Measurements from ENCODE around the gene CDK9. TPM values are rescaled to one million over a fixed set of nuclear protein-coding genes. Genes with fewer than 3 reads are reported as not detected.

The CDK9 gene
- total and polyA plus RNA-seq, 10 of the 15 experiments (the other 5 are each of a cell fraction or from before 2014, with no cell fraction given) = 7.3 to 92.6 (median 51.6) TPM

DNA sequence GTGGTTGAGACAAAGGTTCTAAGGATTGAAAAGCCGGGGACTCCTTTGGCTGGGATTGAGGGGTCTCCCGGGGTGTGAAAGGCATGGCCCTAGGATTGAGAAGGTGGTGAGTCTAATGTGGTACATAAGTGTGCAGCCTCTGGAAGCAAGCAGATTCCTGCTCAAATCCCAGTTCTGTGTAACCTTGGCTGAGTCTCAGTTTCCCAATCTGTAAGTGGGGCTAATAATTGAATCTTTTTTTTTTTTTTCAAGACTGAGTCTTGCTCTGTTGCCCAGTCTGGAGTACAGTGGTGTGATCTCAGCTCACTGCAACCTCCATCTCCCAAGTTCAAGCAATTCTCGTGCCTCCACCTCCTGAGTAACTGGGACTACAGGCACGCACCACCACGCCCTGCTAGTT is 13.2 kb upstream of the CDK9 start:
- POLR2A ChIA-PET = interaction anchor here (0.6 kb wide), 2 partner anchors 31 to 176 kb away, joined by 3 to 6 read pairs; no protein-coding TSS in a partner anchor
- in situ Hi-C loops (cut with MboI) = no loop called here
- peaks cover 31% of the 10 kb centered on the region for H3K79me2 ChIP-seq (ENCODE audit: control insufficient read depth, insufficient read depth, low read length)
- H3K9ac ChIP-seq (ENCODE audit: control insufficient read depth, insufficient read depth, low read length) = no peak overlapping the region
- BruUV-seq (replicated peaks) = no TSS peak
- RAD21 ChIA-PET (ENCODE audit: unreplicated experiment) = interaction anchor here (1.0 to 7.6 kb wide), 3 partner anchors 11 to 38 kb away, joined by 4 to 61 read pairs (median 23); partner anchors contain the start of genes CDK9 and TOR2A
- CTCF ChIA-PET = interaction anchor here (1.2 to 9.2 kb wide), 3 partner anchors 11 to 38 kb away, joined by 3 to 75 read pairs (median 19); partner anchors contain the start of genes CDK9 and TOR2A
- no peak overlapping the region for H2AFZ ChIP-seq (ENCODE audit: control insufficient read depth, low read depth, low read length)
- SMC1A ChIA-PET (ENCODE audit: uncharacterized antibody, unreplicated experiment) = no interaction called here
- H3K27ac ChIP-seq (ENCODE audit: control insufficient read depth, insufficient read depth) = no peak overlapping the region
- H3K4me3 ChIP-seq = no peak overlapping the region
- H3K9me3 ChIP-seq (replicated peaks; ENCODE audit: control insufficient read depth, insufficient read depth, low read length) = no peaks in the 10 kb centered on the region
- intact Hi-C loops (cut with micrococcal nuclease; ENCODE audit: unreplicated experiment) = no loop called here
- no peak overlapping the region for H3K4me2 ChIP-seq (ENCODE audit: control insufficient read depth, insufficient read depth)
- peaks cover 3% of the 10 kb centered on the region; the same call in 1 of the 2 replicates for H4K20me1 ChIP-seq (ENCODE audit: control insufficient read depth, insufficient read depth)
- no peaks in the 10 kb centered on the region for H3K27me3 ChIP-seq (replicated peaks in 1 of 2; ENCODE audit: control insufficient read depth in 2 of 2, insufficient read depth in 2 of 2, low read length in 1 of 2)
- TF ChIP-seq MTA2 (IDR thresholded peaks at IDR 0.05; ENCODE audit: low read depth) (no peak), SMAD1 (IDR thresholded peaks at IDR 0.05; ENCODE audit: low read depth, partially characterized antibody) (no peak), KAT2A (conservative IDR thresholded peaks at IDR 0.05; ENCODE audit: control insufficient read depth, low read depth, low read length) (no peak), ZSCAN29 (IDR thresholded peaks at IDR 0.05) (no peak)
- WGBS (ENCODE audit: insufficient coverage, insufficient replicate concordance, low lambda C conversion rate, missing lambda C conversion rate) = 89% methylated on average over 5 of the region's 5 CpGs
- H3K36me3 ChIP-seq (ENCODE audit: control insufficient read depth in 2 of 2, insufficient read depth in 2 of 2, low read length in 1 of 2) = peaks cover 0 to 18% of the 10 kb centered on the region in 2 experiments; a peak in 2 of 4 replicates
- FAIRE-seq = no peak
- ATAC-seq = no peak
- DNase-seq (ENCODE audit: low read depth, low spot score) = no peak
- H3K4me1 ChIP-seq (ENCODE audit: control insufficient read depth, insufficient read depth, low read length) = peaks cover 20% of the 10 kb centered on the region

- Histone ChIP-seq H4K20me1 (ENCODE audit: control insufficient read depth, insufficient read depth) (peaks cover 3% of the 10 kb centered on the region; the same call in 1 of the 2 replicates), H3K9ac (ENCODE audit: control insufficient read depth, insufficient read depth, low read length) (no peak overlapping the region), H3K27me3 (replicated peaks in 1 of 2; ENCODE audit: control insufficient read depth in 2 of 2, insufficient read depth in 2 of 2, low read length in 1 of 2) (no peaks in the 10 kb centered on the region), H3K27ac (ENCODE audit: control insufficient read depth, insufficient read depth) (no peak overlapping the region), H3K4me2 (ENCODE audit: control insufficient read depth, insufficient read depth) (no peak overlapping the region), H3K79me2 (ENCODE audit: control insufficient read depth, insufficient read depth, low read length) (peaks cover 37% of the 10 kb centered on the region), H3K9me3 (replicated peaks; ENCODE audit: control insufficient read depth, insufficient read depth, low read length) (no peaks in the 10 kb centered on the region), H3K4me3 (no peak overlapping the region), H3K4me1 (ENCODE audit: control insufficient read depth, insufficient read depth, low read length) (peaks cover 16% of the 10 kb centered on the region), H2AFZ (ENCODE audit: control insufficient read depth, low read depth, low read length) (no peak overlapping the region), H3K36me3 (ENCODE audit: control insufficient read depth in 2 of 2, insufficient read depth in 2 of 2, low read length in 1 of 2) (peaks cover 0 to 12% of the 10 kb centered on the region in 2 experiments; a peak in 2 of 4 replicates)
- ATAC-seq = no peak
- intact Hi-C loops (cut with micrococcal nuclease; ENCODE audit: unreplicated experiment) = no loop called here
- ChIA-PET RAD21 (ENCODE audit: unreplicated experiment) (interaction anchor here (1.0 kb wide), 1 partner anchor 38 kb away, joined by 4 read pairs; the partner anchor contains the start of gene TOR2A), CTCF (interaction anchor here (1.2 to 9.2 kb wide), 2 partner anchors 11 to 39 kb away, joined by 3 to 75 read pairs; partner anchors contain the start of genes CDK9 and TOR2A), SMC1A (ENCODE audit: uncharacterized antibody, unreplicated experiment) (interaction anchor here (0.8 kb wide), 1 partner anchor 97 kb away, joined by 3 read pairs; no protein-coding TSS in a partner anchor), POLR2A (no interaction called here)
- FAIRE-seq = no peak
- no TSS peak for BruUV-seq (replicated peaks)
- DNase-seq (ENCODE audit: low read depth, low spot score) = no peak
- in situ Hi-C loops (cut with MboI) = no loop called here
- 81% methylated on average over 3 of the region's 3 CpGs for WGBS (ENCODE audit: insufficient coverage, insufficient replicate concordance, low lambda C conversion rate, missing lambda C conversion rate)
- no peak for TF ChIP-seq HCFC1 (IDR thresholded peaks at IDR 0.05; ENCODE audit: low read length)
- no peak for TF ChIP-seq ZNF592 (IDR thresholded peaks at IDR 0.05)
- TF ChIP-seq REST (IDR thresholded peaks at IDR 0.05; ENCODE audit: low read depth, low read length) = no peak
- TF ChIP-seq CHD1 (IDR thresholded peaks at IDR 0.05; ENCODE audit: low read depth, low read length) = no peak
- TF ChIP-seq NFIC (IDR thresholded peaks at IDR 0.05; ENCODE audit: low read depth, low read length) = no peak
- TF ChIP-seq MYB (IDR thresholded peaks at IDR 0.05; ENCODE audit: borderline replicate concordance, low read depth, low read length) = no peak
These were observed 12.6 kb upstream of the CDK9 start for GRCh38 chr9:127773272-127773671.
